Mesenteric fat pad (tissue), 1 donor: ENCODE measurements around the gene ABCC11. TPM values are rescaled to one million over a fixed set of nuclear protein-coding genes. Genes with fewer than 3 reads are reported as not detected.
"Not testable (repeated sequence)": the region's sequence is repeated elsewhere in the genome, so short reads cannot be mapped to it uniquely, and the experiment has no call there.

ENCODE experiments used
- DNase-seq: peaks from one replicate; pipeline ENCODE4 v3.0.0-alpha.2; 2020; ENCODE audit warnings: low spot score
- total RNA-seq: library from RNA; stranded (reverse); fragmentation: NEBNext Ultra II Directional; extraction: Animal tissue kit (Norgen Biotek cat#: 25700); gene quantifications from one replicate; pipeline ENCODE4 v1.2.1, GENCODE V29; 2021
- donor health status: DM: yes; HTN: yes; CAD: no.

ABCC11 gene
- total RNA-seq, 1 donor from 2014 or later: 0.22 TPM

GRCh38 chr16:48203974-48204824 is 43.1 kb downstream of the ABCC11 start:
- no peak for DNase-seq

DNA sequence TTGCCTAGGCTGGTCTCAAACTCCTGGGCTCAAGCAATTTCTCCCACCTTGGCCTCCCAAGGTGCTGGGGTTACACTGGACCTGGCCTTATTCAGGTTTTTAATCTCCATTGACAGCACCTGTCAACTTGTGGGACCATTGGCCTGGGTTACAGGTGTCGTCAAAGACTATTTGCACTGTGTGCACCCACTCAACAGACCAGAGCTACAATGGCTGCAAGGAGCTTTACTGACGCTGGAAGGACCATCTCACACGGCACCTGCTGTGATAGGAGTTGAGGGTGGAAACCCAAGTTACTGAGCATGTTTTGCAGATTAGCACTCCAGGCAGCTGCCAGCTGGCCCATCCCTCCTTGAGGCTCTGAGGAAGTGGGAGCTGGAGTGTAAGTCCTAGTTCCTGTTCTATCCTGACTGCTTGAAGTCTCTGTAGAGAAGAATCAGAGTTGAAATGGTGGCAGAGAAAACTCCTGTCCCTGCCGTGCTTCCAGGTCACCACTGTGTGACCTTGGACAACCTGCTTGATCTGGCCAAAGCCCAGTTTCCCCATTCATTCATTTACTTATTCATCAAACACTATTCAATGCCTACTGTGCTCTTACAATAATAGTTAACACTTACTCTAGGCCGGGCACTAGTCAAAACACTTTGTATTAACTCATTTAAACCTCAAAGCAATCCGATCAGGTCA is 45.7 kb downstream of the ABCC11 start:
- peak; percentile 47 for DNase-seq

DNA sequence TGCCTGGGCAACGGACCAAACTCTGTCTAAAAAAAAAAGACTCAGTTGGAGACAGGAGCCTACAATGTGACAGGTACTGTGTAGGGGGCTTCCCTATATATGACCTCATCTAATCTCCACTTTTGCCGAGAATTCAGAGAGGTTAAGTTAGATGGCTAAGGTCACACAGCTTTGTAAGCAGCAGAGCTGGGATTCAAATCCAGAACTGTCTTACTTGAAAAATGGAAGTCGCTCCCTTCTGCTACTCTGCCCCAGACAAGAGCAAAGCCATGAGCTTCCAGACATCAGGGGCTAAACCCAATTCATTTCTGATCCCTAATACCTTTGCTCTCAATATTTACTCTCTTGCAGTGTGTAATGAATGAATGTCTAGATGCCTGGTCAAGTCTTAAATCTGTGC is 50.0 kb downstream of the ABCC11 start:
- DNase-seq: no peak

GRCh38 chr16:48194828-48195556 is 52.3 kb downstream of the ABCC11 start:
- DNase-seq: no peak

GRCh38 chr16:48193846-48194245 is 53.5 kb downstream of the ABCC11 start:
- no peak for DNase-seq

- no peak for DNase-seq
Measured at GRCh38 chr16:48188449-48189102, 58.8 kb downstream of the ABCC11 start.

- no peak for DNase-seq
Measured at GRCh38 chr16:48187779-48188178, 59.6 kb downstream of the ABCC11 start.

GRCh38 chr16:48184681-48185080 is 62.7 kb downstream of the ABCC11 start:
- no peak for DNase-seq

DNA sequence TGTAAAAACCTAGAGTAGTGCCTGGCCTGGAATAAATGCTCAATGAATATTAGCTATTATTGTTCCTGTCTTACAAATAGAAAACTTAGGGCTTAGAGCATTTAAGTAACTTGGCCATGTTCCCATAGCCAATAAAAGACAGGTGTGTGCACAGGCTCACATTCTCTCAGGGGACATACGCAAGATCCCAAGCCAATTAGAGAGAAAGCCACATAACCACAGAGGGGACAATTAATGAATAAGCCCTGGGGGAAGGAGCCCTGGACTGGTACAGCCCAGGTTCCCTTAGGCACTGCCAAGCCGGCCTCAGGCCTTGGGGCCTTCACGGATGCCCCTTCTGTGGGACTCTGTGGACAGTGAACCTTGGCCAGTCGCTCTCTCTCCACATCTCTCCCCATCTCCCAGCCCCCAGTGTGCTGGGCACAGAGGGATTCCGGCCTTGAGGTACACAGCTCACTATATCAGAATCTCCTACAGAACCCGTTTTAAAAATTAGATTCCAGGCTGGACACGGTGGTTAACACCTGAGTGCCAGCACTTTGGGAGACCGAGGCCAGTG is 64.3 kb downstream of the ABCC11 start:
- no peak for DNase-seq

DNA sequence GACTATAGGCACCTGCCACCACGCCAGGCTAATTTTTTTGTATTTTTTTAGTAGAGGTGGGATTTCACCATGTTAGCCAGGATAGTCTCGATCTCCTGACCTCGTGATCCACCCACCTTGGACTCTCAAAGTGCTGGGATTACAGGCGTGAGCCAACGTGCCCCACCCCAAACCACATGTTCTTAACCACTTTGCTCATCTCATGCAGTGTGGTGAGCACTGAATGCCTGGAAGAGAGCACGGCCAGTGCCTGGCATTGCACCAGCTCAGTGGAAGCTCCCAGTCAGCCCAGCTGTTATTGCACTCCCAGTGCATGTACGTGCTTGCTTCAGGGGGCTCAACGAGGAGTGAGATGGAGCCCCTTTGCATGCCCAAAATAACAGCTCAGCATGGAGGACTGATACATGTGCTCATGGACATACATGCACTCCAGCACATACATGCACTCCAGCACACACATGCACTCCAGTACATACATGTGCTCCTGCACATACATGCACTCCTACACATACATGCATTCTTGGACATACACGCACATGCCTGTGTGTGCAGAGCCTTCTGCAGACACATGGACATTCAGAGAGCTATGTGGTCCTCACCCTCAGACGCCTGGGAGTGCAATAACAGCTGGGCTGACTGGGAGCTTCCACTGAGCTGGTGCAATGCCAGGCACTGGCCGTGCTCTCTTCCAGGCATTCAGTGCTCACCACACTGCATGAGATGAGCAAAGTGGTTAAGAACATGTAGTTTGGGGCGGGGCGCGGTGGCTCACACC is 65.4 kb downstream of the ABCC11 start:
- not testable (repeated sequence) for DNase-seq

DNA sequence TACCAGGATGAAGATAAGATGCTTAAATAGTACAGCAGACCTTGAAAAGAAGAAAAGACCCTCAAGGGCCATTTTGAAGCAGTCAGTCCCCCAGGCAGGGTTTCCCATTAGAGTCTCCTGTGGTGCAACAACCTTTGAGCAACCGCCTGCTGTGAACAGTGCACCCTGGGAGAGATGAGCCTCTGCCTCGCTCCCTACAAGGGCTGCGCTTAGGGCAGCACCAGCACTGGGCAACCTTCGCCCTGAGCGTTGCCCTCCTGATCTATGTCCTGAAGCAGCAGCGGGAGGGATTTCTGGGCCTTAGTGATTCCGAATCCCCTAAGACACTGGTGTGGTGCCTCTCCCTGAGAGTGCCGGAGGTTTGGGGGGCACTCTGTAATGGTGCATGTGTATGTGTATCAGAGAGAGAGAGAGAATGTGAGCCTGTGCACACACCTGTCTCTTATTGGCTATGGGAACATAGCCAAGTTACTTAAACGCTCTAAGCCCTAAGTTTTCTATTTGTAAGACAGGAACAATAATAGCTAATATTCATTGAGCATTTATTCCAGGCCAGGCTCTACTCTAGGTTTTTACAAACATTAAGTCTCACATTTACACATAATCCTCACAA is 66.4 kb downstream of the ABCC11 start:
- no peak for DNase-seq

DNA sequence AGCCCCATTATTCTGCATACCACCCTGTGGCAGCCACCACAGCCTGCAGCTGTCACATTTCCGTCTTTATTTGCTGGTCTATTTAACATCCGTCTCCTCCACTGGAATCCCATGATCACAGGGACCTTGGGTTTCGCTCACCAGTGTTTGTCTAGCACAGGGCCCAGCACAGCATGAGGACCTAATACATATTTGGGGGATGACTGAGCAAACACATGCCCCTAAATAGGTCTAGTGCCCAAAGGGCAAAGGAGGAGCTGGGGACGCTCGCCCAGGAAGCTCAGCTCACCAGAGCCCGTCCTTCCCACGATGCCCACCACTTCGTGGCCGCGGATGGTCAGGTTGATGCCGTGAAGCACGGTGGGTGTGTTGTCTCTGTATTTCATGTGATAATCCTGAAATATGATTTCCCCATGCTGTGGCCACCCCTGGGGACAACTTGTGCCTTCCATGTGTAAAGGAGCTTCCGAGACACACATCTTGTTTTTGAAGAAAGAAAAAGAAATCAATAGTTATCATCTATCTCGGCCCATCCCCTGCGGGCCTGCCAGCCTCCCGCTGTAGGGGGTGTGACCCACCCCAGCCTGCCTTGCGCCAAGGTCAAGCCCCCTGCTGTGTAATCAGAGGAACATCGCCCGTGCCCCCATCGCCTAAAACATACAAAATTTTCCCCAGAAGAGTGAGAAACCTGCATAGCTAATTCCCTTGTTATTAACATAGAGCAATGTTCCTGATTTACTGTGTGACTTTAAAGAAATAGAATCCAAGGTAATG is 70.5 kb downstream of the ABCC11 start:
- DNase-seq: no peak

- no peak for DNase-seq
Measured at GRCh38 chr16:48173889-48174288, 73.5 kb downstream of the ABCC11 start.

DNA sequence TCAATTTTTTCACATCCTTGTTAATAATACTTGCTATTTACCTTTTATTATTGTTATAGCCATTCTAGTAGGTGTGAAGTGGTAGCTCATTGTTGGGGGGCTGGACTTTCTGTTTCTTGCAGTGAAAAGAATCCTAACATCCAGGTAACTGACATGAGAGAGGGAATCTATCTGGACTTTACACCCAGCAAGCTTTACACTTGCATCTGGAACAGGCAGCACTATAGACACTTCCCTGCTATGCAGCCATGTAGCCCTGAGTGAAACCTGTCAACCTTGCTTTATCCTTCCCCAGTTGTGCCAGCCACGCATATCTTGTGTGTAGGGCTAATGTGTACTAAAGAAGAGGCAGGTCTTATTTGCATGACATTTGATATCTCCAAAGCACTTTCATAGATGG is 74.7 kb downstream of the ABCC11 start:
- no peak for DNase-seq

GRCh38 chr16:48169896-48170295 is 77.4 kb downstream of the ABCC11 start:
- DNase-seq: no peak

- no peak for DNase-seq
Measured at GRCh38 chr16:48168075-48168474, 79.3 kb downstream of the ABCC11 start.

- not testable (repeated sequence) for DNase-seq
Measured at GRCh38 chr16:48166617-48167016, 80.7 kb downstream of the ABCC11 start.

- no peak for DNase-seq
Measured at GRCh38 chr16:48165961-48166578, 81.3 kb downstream of the ABCC11 start.
